Measurements from ENCODE around the gene PITPNC1.

DNA sequence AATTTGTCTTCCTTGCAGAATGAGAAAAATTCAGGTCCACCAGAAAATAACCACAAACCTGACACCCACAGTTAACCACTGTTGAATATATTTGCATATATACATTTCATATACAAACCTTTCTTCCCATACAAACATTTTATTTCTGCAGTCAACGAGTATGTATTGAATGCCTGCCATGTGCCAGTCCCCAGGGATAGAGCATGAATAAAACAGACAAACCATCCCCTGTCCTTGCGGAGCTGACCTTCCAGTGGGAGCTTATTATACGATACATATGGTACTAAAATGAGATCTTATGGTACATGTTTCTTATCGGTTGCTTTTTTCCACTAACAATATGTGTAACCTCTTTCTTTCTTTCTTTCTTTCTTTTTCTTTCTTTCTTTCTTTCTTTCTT is 116.7 kb downstream of the PITPNC1 start:
- TF ChIP-seq, protein P1, sequence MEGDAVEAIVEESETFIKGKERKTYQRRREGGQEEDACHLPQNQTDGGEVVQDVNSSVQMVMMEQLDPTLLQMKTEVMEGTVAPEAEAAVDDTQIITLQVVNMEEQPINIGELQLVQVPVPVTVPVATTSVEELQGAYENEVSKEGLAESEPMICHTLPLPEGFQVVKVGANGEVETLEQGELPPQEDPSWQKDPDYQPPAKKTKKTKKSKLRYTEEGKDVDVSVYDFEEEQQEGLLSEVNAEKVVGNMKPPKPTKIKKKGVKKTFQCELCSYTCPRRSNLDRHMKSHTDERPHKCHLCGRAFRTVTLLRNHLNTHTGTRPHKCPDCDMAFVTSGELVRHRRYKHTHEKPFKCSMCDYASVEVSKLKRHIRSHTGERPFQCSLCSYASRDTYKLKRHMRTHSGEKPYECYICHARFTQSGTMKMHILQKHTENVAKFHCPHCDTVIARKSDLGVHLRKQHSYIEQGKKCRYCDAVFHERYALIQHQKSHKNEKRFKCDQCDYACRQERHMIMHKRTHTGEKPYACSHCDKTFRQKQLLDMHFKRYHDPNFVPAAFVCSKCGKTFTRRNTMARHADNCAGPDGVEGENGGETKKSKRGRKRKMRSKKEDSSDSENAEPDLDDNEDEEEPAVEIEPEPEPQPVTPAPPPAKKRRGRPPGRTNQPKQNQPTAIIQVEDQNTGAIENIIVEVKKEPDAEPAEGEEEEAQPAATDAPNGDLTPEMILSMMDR (IDR thresholded peaks at IDR 0.05), result no peak
- no peak for TF ChIP-seq POLR2AphosphoS5 (IDR thresholded peaks at IDR 0.05)

Measured in breast epithelium (tissue), 3 donors.